Activated CD8-positive, alpha-beta T cell treated with anti-CD3 and anti-CD28 coated beads for 36 hours (primary cell): ENCODE measurements around the gene CLN6. TPM values are rescaled to one million over a fixed set of nuclear protein-coding genes. Genes with fewer than 3 reads are reported as not detected.
"Not testable (repeated sequence)": the region's sequence is repeated elsewhere in the genome, so short reads cannot be mapped to it uniquely, and the experiment has no call there.

Experiments used
- ATAC-seq: fragments of 200-7000 bp; cut with Tn5 transposase; one replicate; pipeline ENCODE4 v1.10.0; 2021; ENCODE audit warnings: mild to moderate bottlenecking, moderate library complexity
- CTCF ChIA-PET: fragments of 350-600 bp; sonication (Branson Sonifier 250); formaldehyde crosslinking; loops from one replicate; lab custom pipeline; 2021; ENCODE audit warnings: antibody characterized with exemption; lab: Charles Lee
- POLR2A ChIA-PET: fragments of 350-600 bp; sonication (Branson Sonifier 250); formaldehyde crosslinking; loops from one replicate; lab custom pipeline; 2021; ENCODE audit warnings: antibody characterized with exemption; lab: Charles Lee
- DNase-seq: peaks from one replicate; pipeline ENCODE4 v3.0.0-alpha.2; 2020
- H3K27ac Mint-ChIP-seq: one replicate; pipeline ENCODE4 v1.8.0; 2021; ENCODE audit warnings: mild to moderate bottlenecking, mixed read lengths
- H3K27me3 Mint-ChIP-seq: one replicate; pipeline ENCODE4 v1.8.0; 2021; ENCODE audit warnings: mixed read lengths
- H3K36me3 Mint-ChIP-seq: one replicate; pipeline ENCODE4 v1.8.0; 2021; ENCODE audit warnings: low read depth, mixed read lengths
- H3K4me1 Mint-ChIP-seq: one replicate; pipeline ENCODE4 v1.8.0; 2021; ENCODE audit warnings: low read depth, mixed read lengths
- H3K4me3 Mint-ChIP-seq: one replicate; pipeline ENCODE4 v1.8.0; 2021; ENCODE audit warnings: mild to moderate bottlenecking, moderate library complexity, mixed read lengths
- H3K9me3 Mint-ChIP-seq: one replicate; pipeline ENCODE4 v1.8.0; 2021; ENCODE audit warnings: mixed read lengths
- CTCF ChIP-seq: fragments of 200-600 bp; IDR thresholded peaks from one replicate; pipeline ENCODE4 v1.8.0; 2022; ENCODE audit warnings: antibody characterized with exemption, mild to moderate bottlenecking
- intact Hi-C: fragments of 100-400 bp; cut with micrococcal nuclease; formaldehyde crosslinking; loops from one replicate; pipeline ENCODE4 v1.10.0; 2022
- total RNA-seq, 2 experiments: library from RNA; stranded (reverse); gene quantifications; one replicate each; pipeline ENCODE4 v1.2.3, GENCODE V29; 2021

The CLN6 gene
- total RNA-seq, 2 experiments from 2014 or later, result 43.1 to 47.2 TPM

- CTCF ChIA-PET, result no interaction called here
- H3K27ac Mint-ChIP-seq, result no peak within 1 kb of the TSS
- peaks cover 16% of the 10 kb centered on the region for H3K4me1 Mint-ChIP-seq
- no peak for TF ChIP-seq CTCF
- no peaks in the 10 kb centered on the region for H3K27me3 Mint-ChIP-seq
- H3K4me3 Mint-ChIP-seq, result no peak within 1 kb of the TSS
- peaks cover 11% of the 10 kb centered on the region for H3K36me3 Mint-ChIP-seq
- H3K9me3 Mint-ChIP-seq, result no peaks in the 10 kb centered on the region
- DNase-seq (no peak), ATAC-seq (no peak)
- intact Hi-C loops, result no loop called here
- POLR2A ChIA-PET, result interaction anchor here (1.3 kb wide), 1 partner anchor 8 kb away, joined by 3 read pairs; no protein-coding TSS in a partner anchor
Measured at GRCh38 chr15:68204776-68205557, 24.6 kb downstream of the CLN6 start, which contains the start of gene CALML4. Gene CALML4 (minus strand): TSS chr15:68205332. CDS start chr15:68205247, 85 bp downstream.

- CTCF ChIA-PET, result no interaction called here
- Mint-ChIP-seq H3K27ac (no peak overlapping the region), H3K36me3 (peaks cover 7% of the 10 kb centered on the region), H3K4me1 (peaks cover 10% of the 10 kb centered on the region), H3K9me3 (no peaks in the 10 kb centered on the region), H3K4me3 (no peak overlapping the region), H3K27me3 (no peaks in the 10 kb centered on the region)
- DNase-seq (no peak), ATAC-seq (no peak)
- POLR2A ChIA-PET, result no interaction called here
- intact Hi-C loops, result no loop called here
- no peak for TF ChIP-seq CTCF
Measured at GRCh38 chr15:68204361-68204760, 25.2 kb downstream of the CLN6 start.

GRCh38 chr15:68203956-68204355 lies 25.6 kb downstream of the CLN6 start:
- Mint-ChIP-seq H3K27ac (no peak overlapping the region), H3K9me3 (no peaks in the 10 kb centered on the region), H3K4me1 (peaks cover 6% of the 10 kb centered on the region), H3K27me3 (no peaks in the 10 kb centered on the region), H3K4me3 (no peak overlapping the region), H3K36me3 (peaks cover 7% of the 10 kb centered on the region)
- no peak for TF ChIP-seq CTCF
- no peak for DNase-seq
- ChIA-PET CTCF (no interaction called here), POLR2A (no interaction called here)
- ATAC-seq, result no peak
- intact Hi-C loops, result no loop called here

GRCh38 chr15:68203486-68203885 lies 26.0 kb downstream of the CLN6 start:
- intact Hi-C loops, result no loop called here
- H3K9me3 Mint-ChIP-seq, result no peaks in the 10 kb centered on the region
- DNase-seq, result no peak
- H3K4me3 Mint-ChIP-seq, result no peak overlapping the region
- no peak overlapping the region for H3K27ac Mint-ChIP-seq
- ATAC-seq, result no peak
- ChIA-PET POLR2A (no interaction called here), CTCF (no interaction called here)
- H3K27me3 Mint-ChIP-seq, result no peaks in the 10 kb centered on the region
- TF ChIP-seq CTCF, result no peak
- H3K36me3 Mint-ChIP-seq, result peaks cover 3% of the 10 kb centered on the region
- peaks cover 2% of the 10 kb centered on the region for H3K4me1 Mint-ChIP-seq

GRCh38 chr15:68202994-68203393 lies 26.5 kb downstream of the CLN6 start:
- H3K27me3 Mint-ChIP-seq, H3K36me3 Mint-ChIP-seq, H3K9me3 Mint-ChIP-seq, H3K4me1 Mint-ChIP-seq, H3K27ac Mint-ChIP-seq, H3K4me3 Mint-ChIP-seq, DNase-seq, intact Hi-C loops, ATAC-seq, POLR2A ChIA-PET, CTCF ChIA-PET: not testable (repeated sequence)
